Measurements from ENCODE around the gene SNX2. TPM values are rescaled to one million over a fixed set of nuclear protein-coding genes. Genes with fewer than 3 reads are reported as not detected.

The SNX2 gene
- total and polyA plus RNA-seq, 9 of the 15 experiments (the other 6 are each of a cell fraction or from before 2014, with no cell fraction given): 35.2 to 86.0 (median 58.1) TPM

GRCh38 chr5:122845229-122846050 lies 70.6 kb downstream of the SNX2 start, which contains the start of gene SNX24 (continued):
- peak in 2 of 3 experiments; percentile 4 to 74 for TF ChIP-seq YY1 (IDR thresholded peaks at IDR 0.05; ENCODE audit: borderline replicate concordance in 1 of 3, control insufficient read depth in 1 of 3, extremely low read depth in 1 of 3, insufficient read depth in 3 of 3, insufficient read length in 1 of 3, insufficient replicate concordance in 2 of 3, low read depth in 1 of 3, low read length in 2 of 3)
- no peak for TF ChIP-seq ATF3 (IDR thresholded peaks at IDR 0.05)
- no peak for TF ChIP-seq ATF3 (CRISPR knock-in tag; conservative IDR thresholded peaks at IDR 0.05)
- no peak for TF ChIP-seq ZNF740 (CRISPR knock-in tag; IDR thresholded peaks at IDR 0.05)
- no peak for TF ChIP-seq ZNF740 (tag; IDR thresholded peaks at IDR 0.05)
- TF ChIP-seq ZNF551 (CRISPR knock-in tag; IDR thresholded peaks at IDR 0.05): no peak
- TF ChIP-seq, protein P1, sequence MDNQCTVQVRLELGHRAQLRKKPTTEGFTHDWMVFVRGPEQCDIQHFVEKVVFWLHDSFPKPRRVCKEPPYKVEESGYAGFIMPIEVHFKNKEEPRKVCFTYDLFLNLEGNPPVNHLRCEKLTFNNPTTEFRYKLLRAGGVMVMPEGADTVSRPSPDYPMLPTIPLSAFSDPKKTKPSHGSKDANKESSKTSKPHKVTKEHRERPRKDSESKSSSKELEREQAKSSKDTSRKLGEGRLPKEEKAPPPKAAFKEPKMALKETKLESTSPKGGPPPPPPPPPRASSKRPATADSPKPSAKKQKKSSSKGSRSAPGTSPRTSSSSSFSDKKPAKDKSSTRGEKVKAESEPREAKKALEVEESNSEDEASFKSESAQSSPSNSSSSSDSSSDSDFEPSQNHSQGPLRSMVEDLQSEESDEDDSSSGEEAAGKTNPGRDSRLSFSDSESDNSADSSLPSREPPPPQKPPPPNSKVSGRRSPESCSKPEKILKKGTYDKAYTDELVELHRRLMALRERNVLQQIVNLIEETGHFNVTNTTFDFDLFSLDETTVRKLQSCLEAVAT (IDR thresholded peaks at IDR 0.05): peak in 1 of 2 experiments; percentile 17; a peak in 1 of 4 replicates
- no peak for TF ChIP-seq RBM17 (IDR thresholded peaks at IDR 0.05; ENCODE audit: borderline replicate concordance, low read depth, low read length)
- peak; percentile 21; the same call in 1 of the 2 replicates for TF ChIP-seq BHLHE40 (IDR thresholded peaks at IDR 0.05; ENCODE audit: low read length)
- TF ChIP-seq ZNF318 (IDR thresholded peaks at IDR 0.05; ENCODE audit: borderline replicate concordance in 1 of 2, low read depth in 1 of 2): peak in 1 of 2 experiments; percentile 44; a peak in 1 of 4 replicates
- peak; percentile 17; the same call in 1 of the 2 replicates for TF ChIP-seq USF2 (CRISPR knock-in tag; IDR thresholded peaks at IDR 0.05)
- no peak for TF ChIP-seq TSC22D4 (tag; IDR thresholded peaks at IDR 0.05)

Data from K562 (cell line).